HL-60 (cell line): ENCODE measurements around the gene FRMPD2.

Experiments
- DNase-seq, 2 experiments: peaks; one replicate each; pipeline ENCODE4 v3.0.0-alpha.2; 2010 to 2020; ENCODE audit warnings: low read depth in 1 of 2, low spot score in 1 of 2
- H3K27ac ChIP-seq: fragments of 250-450 bp; sonication (Bioruptor Pico); replicated peaks from 2 replicates; pipeline ENCODE4 v1.5.1; 2020; ENCODE audit warnings: mild to moderate bottlenecking, moderate library complexity
- H3K27me3 ChIP-seq: fragments of 250-450 bp; sonication (Bioruptor Pico); 2 replicates; pipeline ENCODE4 v1.5.1; 2021; ENCODE audit warnings: mild to moderate bottlenecking, moderate library complexity; ENCODE audit not compliant: insufficient read depth, poor library complexity, severe bottlenecking
- H3K4me3 ChIP-seq: replicated peaks from 2 replicates; pipeline ENCODE4 v1.5.1; 2011; ENCODE audit warnings: mild to moderate bottlenecking, control low read depth, low read length; ENCODE audit not compliant: insufficient read depth
- GABPA ChIP-seq: IDR thresholded peaks from 2 replicates; pipeline ENCODE4 v1.6.1; 2012; ENCODE audit warnings: low read depth
- POLR2AphosphoS5 ChIP-seq: IDR thresholded peaks from 2 replicates; pipeline ENCODE4 v1.6.1; 2012; ENCODE audit warnings: low read depth
- SPI1 ChIP-seq: IDR thresholded peaks from 2 replicates; pipeline ENCODE4 v1.6.1; 2012; ENCODE audit warnings: low read depth, mild to moderate bottlenecking, borderline replicate concordance
- TF ChIP-seq, protein P1 (sequence below): IDR thresholded peaks from 2 replicates; pipeline ENCODE4 v1.6.1; 2012; ENCODE audit warnings: low read depth; ENCODE audit not compliant: insufficient replicate concordance
- TF ChIP-seq, protein P2 (sequence below): IDR thresholded peaks from one replicate; pipeline ENCODE4 v1.5.1; 2011; ENCODE audit warnings: low read length, control low read depth, inconsistent platforms; ENCODE audit not compliant: insufficient read depth

Gene FRMPD2

DNA sequence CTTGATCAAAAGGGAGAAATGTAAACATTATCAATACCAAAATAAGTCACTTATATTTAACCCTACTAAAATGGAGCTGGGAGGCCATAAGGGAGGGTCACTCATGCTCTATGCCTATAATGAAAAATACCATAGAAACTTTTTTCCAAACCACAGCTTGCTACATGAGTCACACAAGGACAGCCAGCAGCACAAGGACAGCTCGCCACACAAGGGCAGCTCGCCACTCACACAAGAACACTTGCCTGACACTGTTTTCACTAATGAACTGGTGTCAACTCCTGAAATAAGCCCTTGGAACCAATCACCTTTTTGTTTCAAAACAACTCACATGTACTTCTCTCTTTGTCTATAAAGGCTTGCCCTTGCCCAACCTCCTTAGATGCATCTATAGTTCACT is 43.3 kb downstream of the FRMPD2 start:
- no peak overlapping the region for H3K27ac ChIP-seq
- H3K27me3 ChIP-seq = peaks cover 9% of the 10 kb centered on the region
- no peak for DNase-seq

DNA sequence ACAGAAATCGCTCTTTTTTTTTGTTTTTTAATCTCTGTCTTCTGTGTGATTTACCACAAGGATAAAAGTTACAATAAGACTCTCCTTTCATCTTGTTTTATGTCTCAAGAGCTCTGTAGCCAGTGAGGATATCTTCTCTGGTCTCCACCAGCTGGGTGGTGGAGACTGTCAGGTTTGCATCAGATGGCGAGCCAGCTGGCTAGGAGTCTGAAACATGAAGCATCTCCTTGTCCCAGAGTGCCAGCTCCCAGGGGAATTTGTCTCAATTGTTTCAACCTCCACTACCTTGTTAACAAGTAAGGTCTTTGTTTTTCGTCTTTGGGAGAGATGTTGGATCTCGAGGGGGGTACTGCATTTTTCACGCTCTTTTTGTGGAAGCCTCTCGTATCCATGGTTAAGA is 47.3 kb downstream of the FRMPD2 start:
- Histone ChIP-seq H3K27me3 (peaks cover 9% of the 10 kb centered on the region), H3K27ac (no peak overlapping the region), H3K4me3 (no peak overlapping the region)
- TF ChIP-seq, protein P1, sequence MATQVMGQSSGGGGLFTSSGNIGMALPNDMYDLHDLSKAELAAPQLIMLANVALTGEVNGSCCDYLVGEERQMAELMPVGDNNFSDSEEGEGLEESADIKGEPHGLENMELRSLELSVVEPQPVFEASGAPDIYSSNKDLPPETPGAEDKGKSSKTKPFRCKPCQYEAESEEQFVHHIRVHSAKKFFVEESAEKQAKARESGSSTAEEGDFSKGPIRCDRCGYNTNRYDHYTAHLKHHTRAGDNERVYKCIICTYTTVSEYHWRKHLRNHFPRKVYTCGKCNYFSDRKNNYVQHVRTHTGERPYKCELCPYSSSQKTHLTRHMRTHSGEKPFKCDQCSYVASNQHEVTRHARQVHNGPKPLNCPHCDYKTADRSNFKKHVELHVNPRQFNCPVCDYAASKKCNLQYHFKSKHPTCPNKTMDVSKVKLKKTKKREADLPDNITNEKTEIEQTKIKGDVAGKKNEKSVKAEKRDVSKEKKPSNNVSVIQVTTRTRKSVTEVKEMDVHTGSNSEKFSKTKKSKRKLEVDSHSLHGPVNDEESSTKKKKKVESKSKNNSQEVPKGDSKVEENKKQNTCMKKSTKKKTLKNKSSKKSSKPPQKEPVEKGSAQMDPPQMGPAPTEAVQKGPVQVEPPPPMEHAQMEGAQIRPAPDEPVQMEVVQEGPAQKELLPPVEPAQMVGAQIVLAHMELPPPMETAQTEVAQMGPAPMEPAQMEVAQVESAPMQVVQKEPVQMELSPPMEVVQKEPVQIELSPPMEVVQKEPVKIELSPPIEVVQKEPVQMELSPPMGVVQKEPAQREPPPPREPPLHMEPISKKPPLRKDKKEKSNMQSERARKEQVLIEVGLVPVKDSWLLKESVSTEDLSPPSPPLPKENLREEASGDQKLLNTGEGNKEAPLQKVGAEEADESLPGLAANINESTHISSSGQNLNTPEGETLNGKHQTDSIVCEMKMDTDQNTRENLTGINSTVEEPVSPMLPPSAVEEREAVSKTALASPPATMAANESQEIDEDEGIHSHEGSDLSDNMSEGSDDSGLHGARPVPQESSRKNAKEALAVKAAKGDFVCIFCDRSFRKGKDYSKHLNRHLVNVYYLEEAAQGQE = no peak
- TF ChIP-seq, protein P2, sequence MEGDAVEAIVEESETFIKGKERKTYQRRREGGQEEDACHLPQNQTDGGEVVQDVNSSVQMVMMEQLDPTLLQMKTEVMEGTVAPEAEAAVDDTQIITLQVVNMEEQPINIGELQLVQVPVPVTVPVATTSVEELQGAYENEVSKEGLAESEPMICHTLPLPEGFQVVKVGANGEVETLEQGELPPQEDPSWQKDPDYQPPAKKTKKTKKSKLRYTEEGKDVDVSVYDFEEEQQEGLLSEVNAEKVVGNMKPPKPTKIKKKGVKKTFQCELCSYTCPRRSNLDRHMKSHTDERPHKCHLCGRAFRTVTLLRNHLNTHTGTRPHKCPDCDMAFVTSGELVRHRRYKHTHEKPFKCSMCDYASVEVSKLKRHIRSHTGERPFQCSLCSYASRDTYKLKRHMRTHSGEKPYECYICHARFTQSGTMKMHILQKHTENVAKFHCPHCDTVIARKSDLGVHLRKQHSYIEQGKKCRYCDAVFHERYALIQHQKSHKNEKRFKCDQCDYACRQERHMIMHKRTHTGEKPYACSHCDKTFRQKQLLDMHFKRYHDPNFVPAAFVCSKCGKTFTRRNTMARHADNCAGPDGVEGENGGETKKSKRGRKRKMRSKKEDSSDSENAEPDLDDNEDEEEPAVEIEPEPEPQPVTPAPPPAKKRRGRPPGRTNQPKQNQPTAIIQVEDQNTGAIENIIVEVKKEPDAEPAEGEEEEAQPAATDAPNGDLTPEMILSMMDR = no peak
- TF ChIP-seq SPI1 (no peak), GABPA (no peak), POLR2AphosphoS5 (no peak)
- DNase-seq = no peak

More for the DNA sequence above, 43.3 kb downstream of the FRMPD2 start:
- TF ChIP-seq GABPA (no peak), POLR2AphosphoS5 (no peak), SPI1 (no peak)
- TF ChIP-seq, protein P2 = no peak
- TF ChIP-seq, protein P1 = no peak
- H3K4me3 ChIP-seq = no peak overlapping the region

DNA sequence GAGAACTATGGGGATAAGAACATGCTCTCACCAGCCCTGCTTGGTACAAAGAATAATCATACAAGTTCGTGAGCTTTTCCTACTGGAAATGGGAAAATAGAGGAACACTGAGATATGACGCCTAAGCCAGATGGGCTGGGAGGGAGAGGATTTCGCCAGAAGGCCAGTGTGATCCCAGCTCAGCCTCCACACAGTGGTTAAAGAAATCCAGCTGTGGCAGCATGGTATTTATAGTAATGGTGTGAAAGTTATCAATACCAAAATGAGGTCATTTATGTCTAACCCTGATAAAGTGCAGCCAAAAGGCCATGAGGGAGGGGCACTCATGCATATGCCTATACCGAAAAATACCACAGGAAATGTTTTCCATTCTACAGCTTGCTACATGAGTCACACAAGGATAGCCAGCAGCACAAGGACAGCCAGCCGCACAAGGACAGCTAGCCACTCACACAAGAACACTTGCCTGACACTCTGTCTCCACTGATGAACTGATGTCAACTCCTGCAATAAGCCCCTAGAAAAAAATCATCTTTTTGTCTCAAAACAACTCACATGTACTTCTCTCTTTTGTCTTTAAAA is 49.4 kb downstream of the FRMPD2 start:
- no peak overlapping the region for H3K27ac ChIP-seq
- DNase-seq = no peak
- TF ChIP-seq GABPA (no peak), POLR2AphosphoS5 (no peak), SPI1 (no peak)
- TF ChIP-seq, protein P2 = no peak
- TF ChIP-seq, protein P1 = no peak
- peaks cover 7% of the 10 kb centered on the region for H3K27me3 ChIP-seq
- no peak overlapping the region for H3K4me3 ChIP-seq
